Tibial artery (tissue), 4 donors: ENCODE data around the gene ATP6AP1.

Experiments
- DNase-seq, 2 donors: peaks; one replicate each; pipeline ENCODE4 v3.0.0-alpha.2; 2019
- H3K27ac ChIP-seq, 2 donors: fragments of 200-600 bp; sonication (generic) in 1 of 2; 1 replicate in 1 of 2; 2 replicates in 1 of 2; pipeline ENCODE4 v1.5.1; 2018 to 2019; ENCODE audit warnings: mild to moderate bottlenecking in 1 of 2
- H3K27me3 ChIP-seq, 2 donors: fragments of 200-600 bp; sonication (generic) in 1 of 2; one replicate each; pipeline versions ENCODE4 v1.5.1 to v1.6.0; 2016 to 2019
- H3K36me3 ChIP-seq, 3 donors: fragments of 200-600 bp; sonication (generic) in 2 of 3; one replicate each; pipeline ENCODE4 v1.5.1; 2016 to 2019; ENCODE audit warnings: mild to moderate bottlenecking in 2 of 3
- H3K4me1 ChIP-seq, 4 donors: fragments of 200-600 bp; sonication (generic) in 2 of 4; 1 replicate in 3 of 4; 2 replicates in 1 of 4; pipeline ENCODE4 v1.5.1; 2016 to 2019
- H3K4me3 ChIP-seq, 2 donors: fragments of 200-600 bp; sonication (generic) in 1 of 2; 1 replicate in 1 of 2; 2 replicates in 1 of 2; pipeline ENCODE4 v1.5.1; 2018 to 2019; ENCODE audit warnings: mild to moderate bottlenecking in 2 of 2
- H3K9me3 ChIP-seq, 3 donors: fragments of 200-600 bp; sonication (generic) in 1 of 3; one replicate each; pipeline ENCODE4 v1.5.1; 2016 to 2019
- intact Hi-C: fragments of 100-400 bp; cut with DNase I; formaldehyde crosslinking; loops from one replicate; pipeline ENCODE4 v1.15.0; 2023; ENCODE audit warnings: low total_unique reads
- TF ChIP-seq, protein P1 (sequence below), 2 experiments: fragments of 200-600 bp in 1 of 2; fragments of 450-650 bp in 1 of 2; IDR thresholded peaks; one replicate each; pipeline ENCODE4 v1.5.1; 2017 to 2019; ENCODE audit warnings: antibody characterized with exemption in 2 of 2, mild to moderate bottlenecking in 1 of 2, moderate library complexity in 1 of 2

Gene ATP6AP1

DNA sequence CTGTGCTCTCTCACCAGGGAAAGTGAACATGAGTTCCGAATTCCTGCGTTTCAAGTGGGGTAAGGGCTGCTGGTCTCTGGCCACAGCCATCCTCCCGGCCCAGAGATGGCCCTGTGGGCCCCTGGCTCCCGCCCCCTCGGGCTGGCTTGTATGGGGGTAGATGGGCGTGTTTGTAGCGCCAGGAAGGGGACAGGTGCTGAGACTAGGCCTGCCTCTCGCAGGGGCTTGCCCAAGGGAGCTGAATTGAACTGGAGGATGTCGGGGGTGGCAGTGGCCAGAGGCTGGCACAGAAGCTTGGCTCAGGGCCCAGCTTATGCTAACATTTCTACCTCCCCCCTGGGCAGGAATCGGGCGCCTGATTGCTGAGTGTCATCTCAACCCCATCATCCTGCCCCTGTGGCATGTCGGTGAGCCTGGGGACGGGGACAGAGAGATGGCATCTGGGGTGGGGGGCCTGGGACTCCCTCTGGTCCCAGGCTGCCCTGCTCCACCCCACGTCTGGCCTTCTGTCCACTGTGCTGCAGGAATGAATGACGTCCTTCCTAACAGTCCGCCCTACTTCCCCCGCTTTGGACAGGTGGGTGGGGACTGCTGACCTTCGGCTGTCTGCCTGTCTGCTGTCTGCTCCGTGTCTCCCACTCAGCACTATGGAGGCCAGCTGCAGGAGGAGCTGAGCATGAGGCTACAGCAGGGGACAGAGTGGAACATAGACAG, 8.6 kb upstream of the ATP6AP1 start:
- H3K9me3 ChIP-seq: no peaks in the 10 kb centered on the region
- TF ChIP-seq, protein P1, sequence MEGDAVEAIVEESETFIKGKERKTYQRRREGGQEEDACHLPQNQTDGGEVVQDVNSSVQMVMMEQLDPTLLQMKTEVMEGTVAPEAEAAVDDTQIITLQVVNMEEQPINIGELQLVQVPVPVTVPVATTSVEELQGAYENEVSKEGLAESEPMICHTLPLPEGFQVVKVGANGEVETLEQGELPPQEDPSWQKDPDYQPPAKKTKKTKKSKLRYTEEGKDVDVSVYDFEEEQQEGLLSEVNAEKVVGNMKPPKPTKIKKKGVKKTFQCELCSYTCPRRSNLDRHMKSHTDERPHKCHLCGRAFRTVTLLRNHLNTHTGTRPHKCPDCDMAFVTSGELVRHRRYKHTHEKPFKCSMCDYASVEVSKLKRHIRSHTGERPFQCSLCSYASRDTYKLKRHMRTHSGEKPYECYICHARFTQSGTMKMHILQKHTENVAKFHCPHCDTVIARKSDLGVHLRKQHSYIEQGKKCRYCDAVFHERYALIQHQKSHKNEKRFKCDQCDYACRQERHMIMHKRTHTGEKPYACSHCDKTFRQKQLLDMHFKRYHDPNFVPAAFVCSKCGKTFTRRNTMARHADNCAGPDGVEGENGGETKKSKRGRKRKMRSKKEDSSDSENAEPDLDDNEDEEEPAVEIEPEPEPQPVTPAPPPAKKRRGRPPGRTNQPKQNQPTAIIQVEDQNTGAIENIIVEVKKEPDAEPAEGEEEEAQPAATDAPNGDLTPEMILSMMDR (IDR thresholded peaks at IDR 0.05): no peak
- no peaks in the 10 kb centered on the region for H3K27me3 ChIP-seq
- intact Hi-C loops: no loop called here
- no peak overlapping the region for H3K27ac ChIP-seq
- H3K4me1 ChIP-seq: no peaks in the 10 kb centered on the region
- peaks cover 0 to 11% (median 0%) of the 10 kb centered on the region in 3 donors for H3K36me3 ChIP-seq
- no peak overlapping the region for H3K4me3 ChIP-seq
- DNase-seq: no peak

DNA sequence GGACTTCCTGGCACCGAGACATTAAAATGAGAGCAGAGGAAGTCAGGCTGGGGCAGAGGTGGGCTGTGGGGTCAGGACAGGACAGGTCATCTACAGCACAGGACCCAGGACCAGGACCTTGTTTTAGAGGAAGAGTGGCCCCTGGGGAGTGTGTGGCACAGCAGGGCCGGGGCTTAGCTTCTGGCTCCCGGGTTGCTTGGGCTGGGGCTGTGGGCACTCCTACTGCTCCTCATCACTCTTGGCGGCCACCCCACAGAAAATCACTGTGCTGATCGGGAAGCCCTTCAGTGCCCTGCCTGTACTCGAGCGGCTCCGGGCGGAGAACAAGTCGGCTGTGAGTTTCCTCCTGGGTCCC, 8.1 kb upstream of the ATP6AP1 start:
- H3K9me3 ChIP-seq: no peaks in the 10 kb centered on the region
- TF ChIP-seq, protein P1 (IDR thresholded peaks at IDR 0.05): no peak
- H3K36me3 ChIP-seq: peaks cover 0 to 11% (median 0%) of the 10 kb centered on the region in 3 donors
- H3K4me3 ChIP-seq: no peak overlapping the region
- H3K4me1 ChIP-seq: no peaks in the 10 kb centered on the region
- DNase-seq: no peak
- no peaks in the 10 kb centered on the region for H3K27me3 ChIP-seq
- no peak overlapping the region for H3K27ac ChIP-seq
- intact Hi-C loops: no loop called here

GRCh38 chrX:154426916-154427770, 1.3 kb upstream of the ATP6AP1 start:
- peaks cover 0 to 24% (median 2%) of the 10 kb centered on the region in 4 donors for H3K4me1 ChIP-seq
- no peak overlapping the region for H3K4me3 ChIP-seq
- no peak for DNase-seq
- H3K9me3 ChIP-seq: no peaks in the 10 kb centered on the region
- H3K27me3 ChIP-seq: no peaks in the 10 kb centered on the region
- intact Hi-C loops: no loop called here
- TF ChIP-seq, protein P1 (IDR thresholded peaks at IDR 0.05): no peak
- H3K36me3 ChIP-seq: peaks cover 0 to 5% (median 3%) of the 10 kb centered on the region in 3 donors
- no peak overlapping the region for H3K27ac ChIP-seq

GRCh38 chrX:154429711-154430110, 1.2 kb downstream of the ATP6AP1 start:
- Histone ChIP-seq H3K36me3 (peaks cover 0 to 30% (median 20%) of the 10 kb centered on the region in 3 donors), H3K27me3 (no peaks in the 10 kb centered on the region), H3K9me3 (no peaks in the 10 kb centered on the region), H3K27ac (peak overlapping the region in 1 of 2 donors; percentile 92), H3K4me1 (peaks cover 0 to 24% (median 2%) of the 10 kb centered on the region in 4 donors), H3K4me3 (peak overlapping the region; percentile 86 to 87)
- intact Hi-C loops: no loop called here
- TF ChIP-seq, protein P1 (IDR thresholded peaks at IDR 0.05): no peak
- no peak for DNase-seq

DNA sequence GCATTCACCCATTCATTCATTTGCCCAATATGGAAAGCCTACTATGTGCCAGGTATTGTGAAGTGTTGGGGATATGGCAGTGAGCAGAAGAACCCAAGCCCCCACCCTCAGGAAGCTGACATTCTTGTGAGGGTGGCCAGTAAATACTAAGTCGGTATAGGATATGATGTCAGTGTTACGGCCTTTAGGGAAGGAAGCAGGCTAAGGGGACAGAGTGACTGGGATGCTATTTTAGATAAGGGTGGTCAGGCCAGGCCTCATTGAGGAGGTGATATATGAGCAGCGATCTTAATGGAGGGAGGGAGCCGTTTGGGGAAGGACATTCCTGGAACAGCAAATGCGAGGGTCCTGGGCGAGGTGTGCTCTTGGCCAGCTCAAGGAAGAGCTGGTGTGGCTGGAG, 2.0 kb downstream of the ATP6AP1 start:
- no peak for DNase-seq
- Histone ChIP-seq H3K4me3 (no peak overlapping the region), H3K9me3 (no peaks in the 10 kb centered on the region), H3K4me1 (peaks cover 0 to 24% (median 2%) of the 10 kb centered on the region in 4 donors), H3K36me3 (peaks cover 0 to 36% (median 20%) of the 10 kb centered on the region in 3 donors), H3K27ac (no peak overlapping the region), H3K27me3 (no peaks in the 10 kb centered on the region)
- intact Hi-C loops: no loop called here
- TF ChIP-seq, protein P1 (IDR thresholded peaks at IDR 0.05): no peak
